DOHH2 (cell line): ENCODE data around the gene DNAH5.

ENCODE experiments used
- EZH2phosphoT487 ChIP-seq: fragments of 200-600 bp; sonication (generic); IDR thresholded peaks from 2 replicates; pipeline ENCODE4 v1.6.1; 2017; ENCODE audit warnings: borderline replicate concordance, mild to moderate bottlenecking, antibody characterized with exemption, low read length, moderate library complexity, mixed read lengths
- TF ChIP-seq, protein P1 (sequence below): fragments of 200-600 bp; sonication (generic); IDR thresholded peaks from one replicate; pipeline ENCODE4 v1.5.1; 2014; ENCODE audit warnings: antibody characterized with exemption, mild to moderate bottlenecking, low read depth, low read length; ENCODE audit not compliant: poor library complexity, severe bottlenecking

DNA sequence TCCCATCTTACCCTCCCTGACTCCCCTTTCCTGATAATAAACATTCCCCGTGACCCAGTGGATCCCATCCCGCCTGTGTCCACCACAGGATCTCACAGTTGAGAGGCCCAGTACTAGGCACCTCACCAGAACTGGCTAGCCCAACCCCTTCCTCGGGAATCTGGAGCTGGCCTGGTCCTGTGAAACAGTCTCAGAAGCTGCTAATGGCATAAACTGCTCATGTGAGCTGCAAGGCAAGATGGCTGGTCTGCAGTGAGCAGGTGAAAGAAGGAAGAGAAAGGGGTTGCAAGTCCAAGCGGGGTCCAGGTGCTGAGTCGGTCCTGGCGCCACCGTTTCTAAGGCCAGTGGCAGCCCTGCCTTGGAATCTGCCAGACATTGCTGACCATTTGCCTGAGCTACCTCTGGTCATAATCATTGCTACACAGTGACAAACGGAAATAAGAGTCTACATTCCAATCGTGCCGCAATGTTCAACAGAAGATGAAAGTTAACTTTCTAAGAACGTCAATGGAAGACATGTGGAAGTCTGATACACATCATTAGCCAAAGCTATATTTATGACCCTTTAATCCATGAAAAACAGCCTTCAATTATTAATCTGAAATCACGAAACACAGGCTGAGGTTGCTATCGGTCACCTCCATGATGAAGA is 33.7 kb downstream of the DNAH5 start:
- TF ChIP-seq, protein P1, sequence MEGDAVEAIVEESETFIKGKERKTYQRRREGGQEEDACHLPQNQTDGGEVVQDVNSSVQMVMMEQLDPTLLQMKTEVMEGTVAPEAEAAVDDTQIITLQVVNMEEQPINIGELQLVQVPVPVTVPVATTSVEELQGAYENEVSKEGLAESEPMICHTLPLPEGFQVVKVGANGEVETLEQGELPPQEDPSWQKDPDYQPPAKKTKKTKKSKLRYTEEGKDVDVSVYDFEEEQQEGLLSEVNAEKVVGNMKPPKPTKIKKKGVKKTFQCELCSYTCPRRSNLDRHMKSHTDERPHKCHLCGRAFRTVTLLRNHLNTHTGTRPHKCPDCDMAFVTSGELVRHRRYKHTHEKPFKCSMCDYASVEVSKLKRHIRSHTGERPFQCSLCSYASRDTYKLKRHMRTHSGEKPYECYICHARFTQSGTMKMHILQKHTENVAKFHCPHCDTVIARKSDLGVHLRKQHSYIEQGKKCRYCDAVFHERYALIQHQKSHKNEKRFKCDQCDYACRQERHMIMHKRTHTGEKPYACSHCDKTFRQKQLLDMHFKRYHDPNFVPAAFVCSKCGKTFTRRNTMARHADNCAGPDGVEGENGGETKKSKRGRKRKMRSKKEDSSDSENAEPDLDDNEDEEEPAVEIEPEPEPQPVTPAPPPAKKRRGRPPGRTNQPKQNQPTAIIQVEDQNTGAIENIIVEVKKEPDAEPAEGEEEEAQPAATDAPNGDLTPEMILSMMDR = no peak
- TF ChIP-seq EZH2phosphoT487 = no peak
